Mesothelial cell of epicardium (in vitro differentiated cells): ENCODE data around the gene USH2A. TPM values are rescaled to one million over a fixed set of nuclear protein-coding genes. Genes with fewer than 3 reads are reported as not detected.

Experiments used
- DNase-seq, 2 experiments: peaks; one replicate each; pipeline ENCODE4 v3.0.0; 2021; ENCODE audit warnings: low spot score in 2 of 2; ENCODE audit not compliant: unreplicated experiment in 2 of 2
- H3K27ac Mint-ChIP-seq: 2 replicates; pipeline ENCODE4 v1.8.0; 2021; ENCODE audit warnings: mixed read lengths
- H3K27me3 Mint-ChIP-seq: 2 replicates; pipeline ENCODE4 v1.8.0; 2021; ENCODE audit warnings: low read depth, mixed read lengths
- H3K36me3 Mint-ChIP-seq: 2 replicates; pipeline ENCODE4 v1.8.0; 2021; ENCODE audit warnings: mixed read lengths
- H3K4me1 Mint-ChIP-seq: 2 replicates; pipeline ENCODE4 v1.8.0; 2021; ENCODE audit warnings: mixed read lengths
- H3K4me3 Mint-ChIP-seq: 2 replicates; pipeline ENCODE4 v1.8.0; 2021; ENCODE audit warnings: mild to moderate bottlenecking, moderate library complexity, mixed read lengths
- H3K9me3 Mint-ChIP-seq: 2 replicates; pipeline ENCODE4 v1.8.0; 2021; ENCODE audit warnings: mixed read lengths
- total RNA-seq: library from RNA; stranded (reverse); gene quantifications from 3 replicates; pipeline ENCODE4 v1.2.1, GENCODE V29; 2021
- TF ChIP-seq, protein P1 (sequence below): fragments of 200-600 bp; sonication (generic); IDR thresholded peaks from one replicate; pipeline ENCODE4 v1.5.0; 2021; ENCODE audit warnings: antibody characterized with exemption; ENCODE audit not compliant: unreplicated experiment

USH2A gene
- total RNA-seq, 1 donor from 2014 or later = 0.02 TPM

DNA sequence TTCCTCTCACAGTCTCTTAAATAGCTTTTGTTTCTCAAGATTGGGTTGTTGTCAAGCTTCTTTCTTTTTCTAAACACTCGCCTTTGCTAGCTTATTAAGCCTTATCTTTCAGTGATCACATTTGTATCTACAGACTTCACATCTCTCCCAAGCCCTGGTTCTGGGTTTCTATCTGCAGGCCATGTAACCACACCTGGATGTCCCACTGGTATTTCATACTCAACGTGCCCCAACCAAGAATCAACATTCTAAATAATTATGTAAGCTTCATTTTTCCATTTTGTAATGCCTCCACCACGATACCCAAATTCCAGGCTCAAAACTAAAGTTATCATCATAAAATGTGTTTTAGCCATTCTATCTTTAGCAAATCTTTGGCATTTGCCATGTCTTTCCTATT, 372.2 kb downstream of the USH2A start:
- H3K27me3 Mint-ChIP-seq = no peaks in the 10 kb centered on the region
- H3K36me3 Mint-ChIP-seq = no peaks in the 10 kb centered on the region
- TF ChIP-seq, protein P1, sequence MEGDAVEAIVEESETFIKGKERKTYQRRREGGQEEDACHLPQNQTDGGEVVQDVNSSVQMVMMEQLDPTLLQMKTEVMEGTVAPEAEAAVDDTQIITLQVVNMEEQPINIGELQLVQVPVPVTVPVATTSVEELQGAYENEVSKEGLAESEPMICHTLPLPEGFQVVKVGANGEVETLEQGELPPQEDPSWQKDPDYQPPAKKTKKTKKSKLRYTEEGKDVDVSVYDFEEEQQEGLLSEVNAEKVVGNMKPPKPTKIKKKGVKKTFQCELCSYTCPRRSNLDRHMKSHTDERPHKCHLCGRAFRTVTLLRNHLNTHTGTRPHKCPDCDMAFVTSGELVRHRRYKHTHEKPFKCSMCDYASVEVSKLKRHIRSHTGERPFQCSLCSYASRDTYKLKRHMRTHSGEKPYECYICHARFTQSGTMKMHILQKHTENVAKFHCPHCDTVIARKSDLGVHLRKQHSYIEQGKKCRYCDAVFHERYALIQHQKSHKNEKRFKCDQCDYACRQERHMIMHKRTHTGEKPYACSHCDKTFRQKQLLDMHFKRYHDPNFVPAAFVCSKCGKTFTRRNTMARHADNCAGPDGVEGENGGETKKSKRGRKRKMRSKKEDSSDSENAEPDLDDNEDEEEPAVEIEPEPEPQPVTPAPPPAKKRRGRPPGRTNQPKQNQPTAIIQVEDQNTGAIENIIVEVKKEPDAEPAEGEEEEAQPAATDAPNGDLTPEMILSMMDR = no peak
- no peak overlapping the region for H3K4me3 Mint-ChIP-seq
- peaks cover 5% of the 10 kb centered on the region for H3K9me3 Mint-ChIP-seq
- H3K4me1 Mint-ChIP-seq = peaks cover 7% of the 10 kb centered on the region
- no peak for DNase-seq
- H3K27ac Mint-ChIP-seq = no peak overlapping the region

GRCh38 chr1:216049741-216050430, 373.4 kb downstream of the USH2A start:
- H3K36me3 Mint-ChIP-seq = no peaks in the 10 kb centered on the region
- peaks cover 5% of the 10 kb centered on the region for H3K4me1 Mint-ChIP-seq
- no peak overlapping the region for H3K27ac Mint-ChIP-seq
- no peaks in the 10 kb centered on the region for H3K27me3 Mint-ChIP-seq
- TF ChIP-seq, protein P1 = no peak
- no peak for DNase-seq
- peaks cover 5% of the 10 kb centered on the region for H3K9me3 Mint-ChIP-seq
- H3K4me3 Mint-ChIP-seq = no peak overlapping the region

GRCh38 chr1:216047811-216048572, 375.3 kb downstream of the USH2A start:
- no peaks in the 10 kb centered on the region for H3K27me3 Mint-ChIP-seq
- DNase-seq = no peak
- no peak overlapping the region for H3K4me3 Mint-ChIP-seq
- H3K9me3 Mint-ChIP-seq = peaks cover 5% of the 10 kb centered on the region
- H3K4me1 Mint-ChIP-seq = no peaks in the 10 kb centered on the region
- no peak overlapping the region for H3K27ac Mint-ChIP-seq
- TF ChIP-seq, protein P1 = no peak
- no peaks in the 10 kb centered on the region for H3K36me3 Mint-ChIP-seq

DNA sequence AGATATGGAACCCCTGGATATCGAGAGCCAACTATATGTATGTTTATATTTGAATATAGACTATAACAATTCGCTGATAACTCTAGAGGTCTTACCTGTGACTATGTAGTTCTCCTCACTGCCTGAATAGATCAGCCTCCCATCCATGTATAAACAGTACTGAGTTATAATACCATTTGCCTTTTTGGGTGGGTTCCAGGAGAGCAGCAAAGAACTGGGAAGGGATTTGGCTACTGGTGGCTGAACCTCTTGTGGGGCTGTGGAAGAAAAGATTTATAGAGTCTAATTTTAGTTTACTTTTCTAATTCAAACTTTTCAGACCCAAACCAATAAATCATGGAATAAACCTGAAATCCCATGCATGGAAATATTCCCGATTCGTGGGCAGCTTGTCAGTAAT, 376.9 kb downstream of the USH2A start:
- no peak overlapping the region for H3K4me3 Mint-ChIP-seq
- H3K27ac Mint-ChIP-seq = no peak overlapping the region
- no peaks in the 10 kb centered on the region for H3K4me1 Mint-ChIP-seq
- H3K27me3 Mint-ChIP-seq = no peaks in the 10 kb centered on the region
- no peaks in the 10 kb centered on the region for H3K36me3 Mint-ChIP-seq
- H3K9me3 Mint-ChIP-seq = peaks cover 5% of the 10 kb centered on the region
- DNase-seq = no peak
- TF ChIP-seq, protein P1 = no peak

GRCh38 chr1:216045400-216045799, 377.8 kb downstream of the USH2A start:
- H3K4me1 Mint-ChIP-seq = no peaks in the 10 kb centered on the region
- no peaks in the 10 kb centered on the region for H3K36me3 Mint-ChIP-seq
- TF ChIP-seq, protein P1 = no peak
- H3K9me3 Mint-ChIP-seq = no peaks in the 10 kb centered on the region
- no peak overlapping the region for H3K4me3 Mint-ChIP-seq
- DNase-seq = no peak
- no peak overlapping the region for H3K27ac Mint-ChIP-seq
- no peaks in the 10 kb centered on the region for H3K27me3 Mint-ChIP-seq
